NOMO-1 treated with DMSO at 0.1 percent for 48 hours (cell line): Measurements from ENCODE around the gene FHL3.
"Not testable (repeated sequence)": the region's sequence is repeated elsewhere in the genome, so short reads cannot be mapped to it uniquely, and the experiment has no call there.

ENCODE experiments used
- DNase-seq: peaks from one replicate; lab custom pipeline; 2025; ENCODE audit not compliant: unreplicated experiment; lab: John Stamatoyannopoulos, UW

The FHL3 gene

DNA sequence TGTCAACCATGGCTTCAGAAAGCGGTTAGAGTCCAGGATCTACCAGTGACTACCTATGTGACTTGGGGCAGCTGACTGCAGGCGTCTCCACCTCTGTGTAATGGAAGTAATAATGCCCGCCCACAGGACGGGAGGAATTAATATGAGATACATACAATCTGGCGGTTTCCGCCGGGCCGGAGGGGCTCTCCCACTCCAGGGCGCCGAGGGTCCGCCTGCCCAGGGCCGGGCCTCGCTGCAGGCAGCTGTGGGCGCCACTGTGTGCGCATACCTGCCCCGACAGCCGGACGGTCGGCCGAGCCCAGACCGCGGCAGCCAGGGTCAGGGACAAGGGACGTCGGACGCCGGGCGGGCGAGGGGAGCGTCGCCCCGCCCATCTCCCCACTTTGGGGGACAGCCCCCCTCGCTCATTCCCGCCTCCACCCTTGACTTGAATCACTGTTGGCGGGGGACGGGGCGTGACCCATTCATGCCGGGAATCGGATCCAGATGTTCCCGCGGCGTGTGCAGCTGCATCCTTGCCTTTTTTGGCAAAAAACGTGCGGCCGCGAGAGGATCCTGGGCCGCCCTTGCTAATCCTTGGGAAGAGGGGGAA, 9.5 kb downstream of the FHL3 start:
- no peak for DNase-seq

DNA sequence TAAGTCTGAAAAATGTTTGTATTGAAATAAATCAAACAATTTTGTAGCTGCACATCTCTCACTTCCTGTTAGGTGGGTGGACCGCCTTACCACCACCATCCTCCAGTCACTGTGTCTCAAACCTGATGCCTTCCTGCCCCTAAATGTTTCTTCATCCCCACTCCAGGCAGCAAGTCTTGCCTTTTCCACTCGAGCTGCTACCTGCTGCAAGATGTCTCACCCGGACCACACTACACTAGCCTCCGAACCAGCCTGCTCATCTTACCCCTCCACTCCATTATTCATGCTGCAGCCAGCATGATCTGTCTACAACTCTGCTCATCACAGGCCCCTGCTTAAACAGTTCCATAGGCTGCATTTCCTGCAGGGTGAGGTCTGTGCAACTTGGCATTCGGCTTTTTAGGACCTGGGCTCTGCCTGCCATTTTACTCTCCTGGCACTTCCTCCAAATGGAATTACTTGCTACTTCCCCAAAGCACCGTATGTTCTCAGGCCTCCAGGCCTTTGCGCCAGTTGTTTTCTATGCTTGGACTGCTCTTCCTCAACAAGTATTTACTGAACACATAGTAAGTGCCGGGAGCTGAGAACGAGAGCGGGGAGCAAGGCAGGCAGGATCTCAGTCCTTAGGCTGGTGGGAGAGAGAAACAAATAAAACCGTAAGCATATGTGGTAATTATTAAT, 10.3 kb downstream of the FHL3 start:
- DNase-seq: no peak

DNA sequence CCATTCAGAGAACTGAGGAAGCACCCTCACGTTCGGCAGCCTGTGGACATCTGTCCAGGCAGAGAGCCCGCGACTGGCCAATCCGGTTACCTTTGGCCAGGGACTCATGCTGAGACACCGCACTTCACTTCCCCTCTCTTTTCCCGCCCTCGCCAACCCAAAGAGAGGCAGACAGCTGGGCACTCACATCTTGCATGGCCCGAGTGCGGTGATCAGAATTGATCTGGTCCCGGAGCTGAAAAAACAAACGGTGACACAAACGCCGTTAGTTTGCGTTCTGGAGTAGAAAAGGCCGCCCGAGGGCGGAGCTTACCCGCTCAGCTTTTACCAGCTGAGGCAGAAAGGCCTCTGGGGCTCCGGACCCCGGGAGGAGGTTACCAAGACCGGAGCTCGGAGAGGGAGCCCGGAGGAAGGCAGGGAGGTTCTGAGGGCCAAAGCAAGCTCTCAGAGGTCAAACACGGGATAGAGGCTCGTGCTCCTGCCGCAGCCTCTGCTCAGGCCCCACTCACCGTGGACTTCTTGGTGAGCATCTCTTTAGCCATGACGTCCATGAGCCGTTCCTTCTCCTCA, 15.9 kb downstream of the FHL3 start:
- DNase-seq: peak; percentile 51

DNA sequence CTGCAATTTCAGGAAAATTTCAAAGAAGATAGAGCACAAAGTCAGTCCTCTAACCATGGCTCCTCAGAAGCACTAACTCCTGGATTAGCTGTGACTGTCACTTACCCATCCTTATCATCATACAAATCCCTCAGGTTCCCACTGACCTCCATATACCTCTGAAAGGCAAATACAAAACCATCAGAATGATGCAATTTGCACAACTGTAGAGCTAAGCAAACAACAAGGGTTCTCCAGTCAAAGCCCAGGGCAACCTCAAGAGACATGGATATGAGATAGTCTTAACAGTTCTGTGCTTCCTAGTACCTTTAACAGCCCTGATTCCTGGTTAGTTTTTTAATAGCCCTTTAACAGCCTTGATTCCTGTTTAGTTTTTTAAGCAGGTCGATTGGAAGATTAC, 17.6 kb downstream of the FHL3 start:
- no peak for DNase-seq

DNA sequence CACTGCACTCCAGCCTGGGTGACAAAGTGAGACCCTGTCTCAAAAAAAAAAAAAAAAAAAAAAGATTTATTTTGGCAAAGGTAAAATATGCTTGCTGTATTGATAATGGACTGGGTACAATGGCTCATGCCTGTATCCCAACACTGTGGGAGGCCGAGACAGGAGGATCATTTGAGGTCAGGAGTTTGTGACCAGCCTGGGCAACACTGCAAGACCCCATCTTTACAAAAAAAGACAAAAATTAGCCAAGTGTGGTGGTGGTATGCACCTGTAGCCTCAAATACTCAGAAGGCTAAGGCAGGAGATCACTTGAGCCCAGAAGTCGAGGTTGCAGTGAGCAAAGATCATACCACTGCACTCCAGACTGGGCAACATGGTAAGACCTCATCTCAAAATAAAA, 21.8 kb downstream of the FHL3 start:
- DNase-seq: no peak

DNA sequence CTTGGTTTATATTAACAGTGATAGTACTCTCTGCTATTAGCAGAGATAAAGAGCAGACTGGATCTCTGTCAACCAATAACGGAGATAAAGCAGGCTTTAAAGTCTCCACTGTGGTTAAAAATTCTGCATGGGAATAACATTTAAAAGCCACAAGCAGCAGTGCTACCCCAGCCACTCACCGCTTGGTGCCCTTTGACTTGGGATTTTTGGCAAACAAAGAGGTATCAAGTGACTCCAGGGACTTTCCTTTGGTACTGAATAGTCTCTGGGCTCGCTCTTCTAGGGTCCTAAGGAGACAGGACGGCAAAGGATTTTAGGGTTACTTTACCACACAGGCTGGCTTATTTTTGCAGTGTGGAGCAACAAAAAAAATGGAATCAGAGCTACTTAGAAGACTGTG, 26.8 kb downstream of the FHL3 start:
- DNase-seq: no peak

DNA sequence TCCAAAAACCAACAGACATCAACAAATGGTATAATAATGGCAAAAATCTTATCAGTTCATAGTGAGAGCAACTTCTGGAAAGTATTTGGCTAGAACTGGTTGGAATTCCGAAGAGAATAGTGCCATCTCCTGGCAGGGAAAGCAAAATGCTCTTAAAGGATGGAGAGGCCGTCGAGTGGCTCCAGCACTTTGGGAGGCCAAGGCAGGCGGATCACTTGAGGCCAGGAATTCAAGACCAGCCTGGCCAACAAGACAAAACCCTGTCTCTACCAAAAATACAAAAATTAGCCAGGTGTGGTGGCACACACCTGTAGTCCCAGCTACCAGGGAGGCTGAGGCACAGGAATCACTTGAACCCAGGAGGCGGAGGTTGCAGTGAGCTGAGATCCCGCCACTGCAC, 30.2 kb downstream of the FHL3 start:
- peak; percentile 9 for DNase-seq

DNA sequence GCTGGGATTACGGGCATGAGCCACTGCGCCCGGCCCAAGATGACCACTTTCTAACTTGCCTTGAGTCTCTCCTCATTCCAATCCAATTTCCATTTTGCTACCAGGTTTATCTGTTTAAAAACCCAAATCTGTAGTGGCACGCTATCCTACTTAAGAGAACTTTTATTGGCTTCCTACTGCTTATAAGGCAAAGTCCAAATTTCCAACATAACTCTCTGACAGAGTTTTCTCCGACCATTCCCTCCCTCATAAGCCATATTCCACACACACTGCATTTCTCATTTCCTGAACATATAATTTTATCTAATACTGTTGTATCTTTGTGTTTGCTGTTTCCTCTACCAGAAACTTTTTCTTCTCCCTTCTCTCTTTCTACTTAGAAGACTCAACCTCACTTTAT, 30.7 kb downstream of the FHL3 start:
- no peak for DNase-seq

DNA sequence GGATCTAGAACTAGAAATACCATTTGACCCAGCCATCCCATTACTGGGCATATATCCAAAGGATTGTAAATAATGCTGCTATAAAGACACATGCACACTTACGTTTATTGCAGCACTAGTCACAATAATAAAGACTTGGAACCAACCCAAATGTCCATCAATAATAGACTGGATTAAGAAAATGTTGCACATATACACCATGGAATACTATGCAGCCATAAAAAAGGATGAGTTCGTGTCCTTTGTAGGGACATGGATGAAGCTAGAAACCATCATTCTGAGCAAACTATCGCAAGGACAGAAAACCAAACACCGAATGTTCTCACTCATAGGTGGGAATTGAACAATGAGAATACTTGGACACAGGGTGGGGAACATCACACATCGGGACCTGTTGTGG, 31.6 kb downstream of the FHL3 start:
- not testable (repeated sequence) for DNase-seq

DNA sequence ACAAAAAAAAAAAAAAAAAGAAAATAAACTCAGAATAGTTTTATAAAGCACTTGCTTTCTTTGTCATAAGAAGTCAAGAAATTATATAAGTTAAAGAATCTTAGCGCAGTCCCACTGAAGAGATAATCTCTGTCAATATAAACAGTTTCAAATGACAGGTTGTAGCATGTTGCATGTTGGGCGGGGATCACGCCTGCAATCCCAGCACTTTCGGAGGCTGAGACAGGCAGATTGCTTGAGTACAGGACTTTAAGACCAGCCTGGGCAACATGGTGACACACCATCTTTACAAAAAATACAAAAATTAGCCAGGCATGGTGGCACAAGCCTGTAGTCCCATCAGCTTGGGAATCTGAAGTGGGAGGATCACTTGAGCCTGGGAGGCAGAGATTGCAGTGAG, 40.0 kb downstream of the FHL3 start:
- no peak for DNase-seq

DNA sequence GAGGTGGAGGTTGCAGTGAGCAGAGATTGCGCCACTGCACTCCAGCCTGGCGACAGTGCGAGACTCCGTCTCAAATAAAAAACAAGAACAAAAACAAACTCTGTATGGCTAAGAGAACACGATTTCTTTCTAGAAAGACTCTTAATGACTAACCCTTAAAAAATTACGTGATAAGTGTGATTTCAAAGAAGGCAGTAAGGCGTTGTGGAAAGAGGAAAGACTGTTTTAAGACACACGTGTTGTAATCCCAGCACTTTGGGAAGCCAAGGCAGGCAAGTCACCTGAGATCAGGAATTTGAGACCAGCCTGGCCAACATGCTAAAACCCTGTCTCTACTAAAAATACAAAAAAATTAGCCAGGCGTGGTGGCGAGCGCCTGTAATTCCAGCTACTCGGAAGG, 41.2 kb downstream of the FHL3 start:
- not testable (repeated sequence) for DNase-seq

DNA sequence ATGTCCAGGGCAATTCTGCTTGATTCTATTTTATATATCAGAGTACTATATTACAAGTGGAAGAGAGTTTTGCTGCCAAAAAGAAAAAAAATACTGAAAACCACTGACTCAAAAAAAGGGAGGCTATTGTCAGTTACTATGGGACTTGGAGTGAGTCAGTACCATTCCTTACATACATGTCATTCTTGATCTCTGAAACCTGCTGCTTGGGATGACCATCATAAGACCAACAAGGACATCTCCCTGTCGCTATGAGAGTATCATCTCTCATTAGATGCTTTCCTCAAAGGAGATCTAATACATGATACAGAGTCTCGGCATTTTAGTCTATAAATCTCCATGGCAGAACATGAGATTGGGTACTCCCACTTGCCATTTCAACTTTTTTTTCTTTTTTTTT, 46.6 kb downstream of the FHL3 start:
- no peak for DNase-seq

DNA sequence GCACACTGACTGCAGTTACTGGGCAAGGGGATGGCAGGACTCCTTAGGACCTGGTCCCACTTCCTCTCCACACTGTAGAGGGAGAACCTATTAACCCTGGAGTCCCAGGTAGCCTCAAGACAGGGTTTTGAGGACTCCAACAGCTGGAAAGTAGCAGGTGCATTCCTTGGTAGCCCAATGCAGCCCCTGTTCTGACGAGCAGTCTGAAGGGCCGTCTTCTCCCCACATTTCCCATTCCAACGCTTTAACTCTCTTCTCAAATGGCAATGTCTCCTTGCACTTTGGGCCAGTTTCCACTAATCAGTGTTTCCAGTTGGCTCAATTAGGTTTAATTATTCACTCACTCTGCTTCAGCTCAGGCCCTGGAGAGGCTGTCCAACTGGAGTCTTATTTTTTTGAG, 49.6 kb downstream of the FHL3 start:
- no peak for DNase-seq

DNA sequence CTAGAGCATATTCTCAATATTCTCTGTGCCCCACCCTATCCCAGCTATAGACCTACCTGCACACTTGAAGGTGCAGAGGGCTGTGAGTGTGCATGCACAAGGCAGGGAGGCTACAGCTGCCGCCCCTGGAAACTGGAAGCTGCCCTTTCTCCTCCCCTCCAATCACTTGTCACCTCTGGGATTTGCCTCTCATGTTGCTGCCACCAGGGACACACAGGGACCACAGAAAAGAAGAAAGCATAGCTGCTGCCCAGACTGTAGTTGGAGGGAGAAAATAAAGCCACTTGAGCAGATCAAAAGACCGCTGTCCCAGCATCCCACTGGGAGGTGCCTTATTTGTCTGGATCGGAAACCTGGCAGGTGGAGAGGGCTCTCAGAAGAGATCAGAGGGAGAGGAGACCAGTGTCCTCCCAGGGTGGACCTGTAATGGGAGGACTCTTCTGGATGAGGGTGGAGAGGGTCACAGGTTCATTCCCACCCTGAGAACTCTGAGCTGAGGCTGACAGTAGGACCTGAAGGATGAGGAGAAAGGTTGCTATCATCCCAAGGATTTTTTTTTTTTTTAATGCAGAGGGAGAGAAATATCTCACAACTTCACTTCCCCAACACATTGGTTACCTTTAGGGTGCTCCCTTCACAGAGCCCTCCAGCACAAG, 50.9 kb downstream of the FHL3 start:
- no peak for DNase-seq

DNA sequence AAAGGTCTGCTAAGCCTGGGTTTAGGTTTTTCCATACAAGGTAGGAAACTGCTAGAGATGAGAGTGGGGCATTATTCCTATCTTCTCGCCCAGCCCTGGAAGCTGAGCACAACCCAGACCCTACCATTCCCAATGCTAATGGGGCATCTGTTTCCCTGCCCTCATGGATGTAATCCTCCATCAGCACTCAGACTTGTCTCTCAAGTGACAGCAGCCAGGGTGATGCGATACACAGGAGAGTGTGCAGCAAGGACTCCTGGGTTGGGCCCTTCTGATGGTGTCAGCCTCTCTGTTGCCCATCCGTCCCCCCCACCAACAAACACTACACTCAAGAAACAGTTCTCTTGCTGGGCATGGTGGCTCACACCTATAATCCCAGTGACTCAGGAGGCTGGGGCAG, 52.6 kb downstream of the FHL3 start:
- no peak for DNase-seq

DNA sequence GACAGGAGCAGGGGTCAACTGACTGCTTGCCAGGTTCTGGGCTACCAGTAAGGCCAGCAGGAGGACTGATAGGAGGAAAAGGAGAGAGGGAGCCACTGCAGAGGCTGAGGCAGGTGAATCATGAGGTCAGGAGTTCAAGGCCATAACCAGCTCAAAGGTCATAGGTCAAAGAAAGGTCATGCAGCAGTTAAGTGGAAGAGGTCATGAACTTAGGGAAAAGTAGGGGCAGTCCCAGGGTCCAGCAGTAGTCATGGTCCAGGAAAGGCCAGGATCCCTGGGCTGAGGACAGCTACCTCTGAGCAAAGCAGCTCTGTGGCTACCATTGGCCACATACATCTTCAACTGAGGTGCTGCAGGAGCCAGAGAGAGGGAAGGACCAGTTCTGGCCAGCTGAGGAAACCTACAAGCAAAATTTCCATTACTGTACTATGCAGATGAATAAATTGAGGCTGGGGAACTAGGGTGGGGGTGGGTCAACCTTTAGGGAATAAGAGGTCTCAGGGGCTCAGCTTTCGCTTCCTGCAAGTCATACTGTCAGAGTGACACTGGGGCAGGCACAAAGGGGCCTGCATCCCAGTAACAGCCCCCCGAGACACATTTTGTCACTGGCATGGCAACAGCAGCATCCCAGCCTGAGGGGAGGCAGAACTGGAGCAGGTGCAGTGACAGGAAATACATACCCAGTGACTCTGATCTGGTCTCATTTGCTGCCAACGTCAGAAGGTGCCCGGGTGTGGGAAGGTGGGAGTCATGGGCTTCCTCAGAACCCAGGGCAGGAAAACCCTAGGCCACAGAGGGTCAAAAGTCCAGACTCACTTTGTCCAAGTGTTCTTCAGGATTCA, 53.3 kb downstream of the FHL3 start:
- no peak for DNase-seq

DNA sequence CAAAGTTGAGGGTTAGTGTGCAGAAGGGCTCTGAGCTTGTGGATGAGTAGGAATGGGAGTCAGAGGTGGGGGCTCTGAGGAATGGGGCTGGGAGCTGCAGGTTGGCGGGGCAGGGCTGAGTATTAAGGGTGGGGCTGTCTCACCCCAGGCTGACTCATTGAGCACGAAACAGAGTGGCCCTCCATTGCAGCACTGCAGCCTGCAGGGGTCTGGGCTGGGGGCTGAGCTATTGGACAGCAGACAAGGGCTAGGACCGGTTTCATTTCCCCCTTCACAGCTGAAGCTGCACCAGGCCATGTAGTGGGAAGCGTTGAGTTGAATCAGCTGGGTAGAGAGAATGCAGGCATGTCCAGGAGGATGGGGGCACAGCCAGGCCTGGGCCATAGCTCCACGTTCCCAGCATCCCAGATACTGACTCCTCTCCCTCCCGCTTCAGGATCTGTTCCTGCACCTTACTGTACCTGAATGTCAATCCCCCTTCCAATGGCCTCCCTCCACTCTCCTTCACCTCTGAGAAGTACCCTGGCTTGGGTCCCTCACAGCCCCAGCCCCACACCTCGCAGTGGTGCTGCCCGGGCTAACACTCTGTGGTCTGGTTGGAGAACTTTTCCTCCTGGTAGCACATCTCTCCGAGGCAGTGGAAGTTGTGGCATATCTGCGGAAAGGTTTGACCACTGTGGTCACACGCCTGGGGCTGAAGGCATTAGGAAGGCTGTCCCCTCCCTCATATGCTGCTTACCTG, 54.1 kb downstream of the FHL3 start:
- DNase-seq: peak; percentile 41

DNA sequence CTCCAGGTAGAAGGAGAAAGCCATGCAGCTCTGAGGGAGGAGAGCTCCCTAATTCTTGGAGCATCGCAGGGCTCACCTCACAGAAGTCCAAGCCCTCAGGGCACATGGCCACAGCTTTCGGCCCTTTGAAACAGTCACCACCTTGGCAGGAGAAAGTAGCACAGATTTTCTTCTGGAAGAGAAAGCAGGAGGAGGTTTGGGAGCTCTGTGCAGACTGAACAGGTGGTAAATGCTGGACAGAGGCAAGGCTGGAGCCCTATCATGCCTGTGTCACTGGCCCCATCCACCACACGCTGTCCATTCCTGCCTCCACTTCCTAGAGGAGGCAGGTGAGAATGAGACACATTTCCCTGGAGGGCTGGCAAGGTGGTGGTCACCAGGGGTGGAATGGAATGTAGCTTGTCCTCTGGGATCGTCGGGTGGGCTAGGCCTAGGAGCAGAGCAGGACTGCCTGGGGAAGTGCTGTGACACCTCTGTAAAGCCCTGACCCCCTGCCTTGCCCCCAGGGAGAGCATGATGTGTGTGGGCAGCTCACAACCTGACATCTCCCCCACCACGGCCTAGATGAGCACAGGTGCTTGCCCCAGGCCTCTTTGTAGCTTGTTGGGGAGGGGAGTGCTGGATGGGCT, 55.7 kb downstream of the FHL3 start:
- DNase-seq: no peak

DNA sequence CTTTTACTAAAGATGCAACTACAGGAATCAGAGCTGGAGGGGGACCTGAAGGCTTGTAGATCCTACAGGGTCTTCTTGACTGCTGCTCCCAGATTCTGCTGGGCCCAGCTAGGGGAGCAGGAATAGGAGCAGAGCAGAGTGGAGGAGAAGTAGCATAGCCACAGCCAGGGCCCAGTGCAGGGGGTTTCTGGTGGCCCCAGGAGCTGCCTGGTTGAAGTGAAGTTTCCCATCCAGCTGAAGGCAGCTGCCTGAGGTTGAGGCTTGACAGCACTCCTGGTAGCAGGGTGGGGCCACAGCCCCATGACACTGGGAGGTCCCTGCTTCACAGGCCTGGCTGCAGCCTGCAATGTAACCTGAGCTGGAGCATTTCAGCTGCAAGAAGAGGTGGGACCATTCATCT, 56.5 kb downstream of the FHL3 start:
- no peak for DNase-seq

DNA sequence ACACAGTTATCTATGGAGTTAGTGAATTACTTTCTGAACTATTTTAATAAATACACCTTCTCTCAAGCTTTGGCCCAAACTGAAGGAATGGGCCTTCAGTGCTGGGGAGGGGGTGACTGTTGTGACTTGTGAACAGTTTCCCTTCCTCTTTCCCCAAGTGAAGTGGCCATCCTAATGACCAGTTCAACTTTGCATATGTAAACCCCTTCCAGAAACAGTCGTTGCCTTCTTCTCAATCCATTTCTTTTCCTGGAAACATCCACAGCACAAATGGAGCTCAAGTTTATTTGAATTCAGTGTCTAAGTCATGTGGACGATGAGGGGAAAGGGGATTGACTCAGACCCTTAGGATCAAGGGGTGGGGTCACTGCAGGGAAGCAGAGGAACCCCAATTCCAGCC, 57.1 kb downstream of the FHL3 start:
- DNase-seq: no peak
